Liver (tissue), 9 donors: ENCODE results near the gene IDH1. TPM values are rescaled to one million over a fixed set of nuclear protein-coding genes. Genes with fewer than 3 reads are reported as not detected.

Experiments used
- DNase-seq: peaks from one replicate; pipeline ENCODE4 v3.0.0-alpha.2; 2017; ENCODE audit warnings: low spot score
- H3K27ac ChIP-seq, 2 donors: one replicate each; pipeline ENCODE4 v1.7.0; 2013; ENCODE audit warnings: inconsistent platforms in 2 of 2, low read length in 2 of 2, control low read depth in 1 of 2, low read depth in 1 of 2, mild to moderate bottlenecking in 1 of 2
- H3K27me3 ChIP-seq, 4 donors: one replicate each; pipeline versions ENCODE4 v1.6.1 to v1.7.0; 2013; ENCODE audit warnings: low read length in 3 of 4, inconsistent platforms in 1 of 4, mild to moderate bottlenecking in 1 of 4, moderate library complexity in 1 of 4; ENCODE audit not compliant: control insufficient read depth in 4 of 4, insufficient read depth in 4 of 4
- H3K36me3 ChIP-seq, 4 donors: one replicate each; pipeline versions ENCODE4 v1.6.1 to v1.7.0; 2013; ENCODE audit warnings: low read length in 3 of 4, mild to moderate bottlenecking in 3 of 4, low read depth in 1 of 4, moderate library complexity in 1 of 4; ENCODE audit not compliant: control insufficient read depth in 4 of 4, insufficient read depth in 3 of 4
- H3K4me1 ChIP-seq, 4 donors: one replicate each; pipeline versions ENCODE4 v1.6.1 to v1.7.0; 2013; ENCODE audit warnings: low read length in 3 of 4, mild to moderate bottlenecking in 3 of 4, moderate library complexity in 1 of 4; ENCODE audit not compliant: control insufficient read depth in 4 of 4, insufficient read depth in 4 of 4
- H3K4me3 ChIP-seq, 3 donors: one replicate each; pipeline versions ENCODE4 v1.6.1 to v1.7.0; 2013; ENCODE audit warnings: low read length in 3 of 3, control low read depth in 1 of 3, low read depth in 1 of 3, mild to moderate bottlenecking in 1 of 3
- H3K9ac ChIP-seq, 2 donors: one replicate each; pipeline ENCODE4 v1.7.0; 2013; ENCODE audit warnings: low read length in 2 of 2, mild to moderate bottlenecking in 2 of 2, moderate library complexity in 2 of 2, control low read depth in 1 of 2, low read depth in 1 of 2
- H3K9me3 ChIP-seq, 4 donors: one replicate each; pipeline versions ENCODE4 v1.6.1 to v1.7.0; 2013; ENCODE audit warnings: low read length in 3 of 4; ENCODE audit not compliant: control insufficient read depth in 4 of 4
- CTCF ChIP-seq: fragments of 150-350 bp; IDR thresholded peaks from 2 replicates; pipeline ENCODE4 v1.5.1; 2017; ENCODE audit warnings: improper control_type of control experiment, low read depth, low read length; ENCODE audit not compliant: missing input control
- EGR1 ChIP-seq, 2 donors: IDR thresholded peaks; 2 replicates each; pipeline ENCODE4 v1.6.1; 2016 to 2018; ENCODE audit warnings: antibody characterized with exemption in 2 of 2, low read depth in 2 of 2
- FOXA1 ChIP-seq: IDR thresholded peaks from 2 replicates; pipeline ENCODE4 v1.6.1; 2016; ENCODE audit warnings: antibody characterized with exemption
- FOXA2 ChIP-seq: IDR thresholded peaks from 2 replicates; pipeline ENCODE4 v1.6.1; 2016; ENCODE audit warnings: antibody characterized with exemption
- GABPA ChIP-seq, 2 donors: IDR thresholded peaks in 1 of 2; conservative IDR thresholded peaks in 1 of 2; 2 replicates each; pipeline ENCODE4 v1.6.1; 2016; ENCODE audit warnings: antibody characterized with exemption in 2 of 2, mild to moderate bottlenecking in 1 of 2, moderate library complexity in 1 of 2
- HNF4A ChIP-seq, 2 donors: conservative IDR thresholded peaks; 2 replicates each; pipeline ENCODE4 v1.6.1; 2016; ENCODE audit warnings: antibody characterized with exemption in 2 of 2, mild to moderate bottlenecking in 2 of 2
- HNF4G ChIP-seq: IDR thresholded peaks from 2 replicates; pipeline ENCODE4 v1.6.1; 2016; ENCODE audit warnings: antibody characterized with exemption
- JUND ChIP-seq, 2 donors: IDR thresholded peaks; 2 replicates each; pipeline ENCODE4 v1.6.1; 2016; ENCODE audit warnings: antibody characterized with exemption in 2 of 2
- NR2F2 ChIP-seq: IDR thresholded peaks from 2 replicates; pipeline ENCODE4 v1.6.1; 2016; ENCODE audit warnings: antibody characterized with exemption
- RAD21 ChIP-seq, 2 donors: IDR thresholded peaks; 2 replicates each; pipeline ENCODE4 v1.6.1; 2016; ENCODE audit warnings: antibody characterized with exemption in 2 of 2, mild to moderate bottlenecking in 2 of 2
- RXRA ChIP-seq, 2 donors: IDR thresholded peaks; 2 replicates each; pipeline ENCODE4 v1.6.1; 2017 to 2018; ENCODE audit warnings: antibody characterized with exemption in 2 of 2, mild to moderate bottlenecking in 1 of 2
- SP1 ChIP-seq: IDR thresholded peaks from 2 replicates; pipeline ENCODE4 v1.6.1; 2018; ENCODE audit warnings: antibody characterized with exemption, mild to moderate bottlenecking
- TAF1 ChIP-seq: conservative IDR thresholded peaks from 2 replicates; pipeline ENCODE4 v1.6.1; 2016; ENCODE audit warnings: antibody characterized with exemption, mild to moderate bottlenecking
- YY1 ChIP-seq: IDR thresholded peaks from 2 replicates; pipeline ENCODE4 v1.6.1; 2016; ENCODE audit warnings: antibody characterized with exemption, mild to moderate bottlenecking
- ZBTB33 ChIP-seq: IDR thresholded peaks from 2 replicates; pipeline ENCODE4 v1.6.1; 2016; ENCODE audit warnings: antibody characterized with exemption
- WGBS: extraction: QIAGEN DNeasy Blood & Tissue Kit; methylation state at CpG from one replicate; pipeline ENCODE4 v1.1.7; 2013; 5-methylcytosine and 5-hydroxymethylcytosine counted together
- polyA plus RNA-seq, 2 donors: library from polyadenylated mRNA; stranded (reverse) in 1 of 2; unstranded in 1 of 2; fragments of 200-250 nt in 1 of 2; fragments of >200 nt in 1 of 2; fragmentation: Nextera tagmentation in 1 of 2; extraction: Ambion mirVana in 1 of 2; gene quantifications; one replicate each; pipeline versions ENCODE4 v1.2.1 to v1.2.3, GENCODE V29; 2013 to 2015
- total RNA-seq, 2 donors: library from RNA; depleted of rRNA; stranded (reverse); fragments of >200 nt; gene quantifications; one replicate each; pipeline ENCODE4 v1.2.3, GENCODE V29; 2014
- TF ChIP-seq, protein P1 (sequence below): IDR thresholded peaks from 2 replicates; pipeline ENCODE4 v1.6.1; 2016; ENCODE audit warnings: antibody characterized with exemption
- TF ChIP-seq, protein P2 (sequence below): IDR thresholded peaks from 2 replicates; pipeline ENCODE4 v1.6.1; 2016; ENCODE audit warnings: antibody characterized with exemption, mild to moderate bottlenecking
- TF ChIP-seq, protein P3 (sequence below): IDR thresholded peaks from 2 replicates; pipeline ENCODE4 v1.6.1; 2016; ENCODE audit warnings: antibody characterized with exemption
- donor health status: healthy.
- donor health status: healthy.
- donor health status: healthy.
- donor health status: healthy.
- donor health status: healthy.

The IDH1 gene
- total RNA-seq (100 to 1,000 TPM; 144 to 188 TPM), polyA plus RNA-seq (100 to 1,000 TPM; 134 to 140 TPM)

- peaks cover 0 to 3% (median under 1%) of the 10 kb centered on the region in 4 donors for H3K36me3 ChIP-seq
- no peaks in the 10 kb centered on the region for H3K27me3 ChIP-seq
- peaks cover 2 to 49% (median 41%) of the 10 kb centered on the region in 4 donors for H3K4me1 ChIP-seq
- TF ChIP-seq RAD21 (IDR thresholded peaks at IDR 0.05) = peak; percentile 85
- peak; percentile 57 for TF ChIP-seq ZBTB33
- TF ChIP-seq FOXA2 = no peak
- TF ChIP-seq TAF1 = peak; percentile 79
- peak in 1 of 2 donors; percentile 32 for TF ChIP-seq EGR1 (IDR thresholded peaks at IDR 0.05; ENCODE audit: low read depth in 2 of 2)
- TF ChIP-seq JUND (IDR thresholded peaks at IDR 0.05) = no peak
- peak in 1 of 2 donors; percentile 54 for TF ChIP-seq GABPA (IDR thresholded peaks at IDR 0.05 in 1 of 2, conservative IDR thresholded peaks at IDR 0.05 in 1 of 2)
- TF ChIP-seq FOXA1 = peak; percentile 32
- TF ChIP-seq, protein P1, sequence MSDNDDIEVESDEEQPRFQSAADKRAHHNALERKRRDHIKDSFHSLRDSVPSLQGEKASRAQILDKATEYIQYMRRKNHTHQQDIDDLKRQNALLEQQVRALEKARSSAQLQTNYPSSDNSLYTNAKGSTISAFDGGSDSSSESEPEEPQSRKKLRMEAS = peak; percentile 26
- peak; percentile 66 to 67 for TF ChIP-seq RXRA (IDR thresholded peaks at IDR 0.05)
- peak; percentile 13 for TF ChIP-seq HNF4G
- TF ChIP-seq NR2F2 = no peak
- peak; percentile 97 for TF ChIP-seq YY1
- TF ChIP-seq HNF4A (conservative IDR thresholded peaks at IDR 0.05) = peak; percentile 54 to 59
- TF ChIP-seq, protein P2, sequence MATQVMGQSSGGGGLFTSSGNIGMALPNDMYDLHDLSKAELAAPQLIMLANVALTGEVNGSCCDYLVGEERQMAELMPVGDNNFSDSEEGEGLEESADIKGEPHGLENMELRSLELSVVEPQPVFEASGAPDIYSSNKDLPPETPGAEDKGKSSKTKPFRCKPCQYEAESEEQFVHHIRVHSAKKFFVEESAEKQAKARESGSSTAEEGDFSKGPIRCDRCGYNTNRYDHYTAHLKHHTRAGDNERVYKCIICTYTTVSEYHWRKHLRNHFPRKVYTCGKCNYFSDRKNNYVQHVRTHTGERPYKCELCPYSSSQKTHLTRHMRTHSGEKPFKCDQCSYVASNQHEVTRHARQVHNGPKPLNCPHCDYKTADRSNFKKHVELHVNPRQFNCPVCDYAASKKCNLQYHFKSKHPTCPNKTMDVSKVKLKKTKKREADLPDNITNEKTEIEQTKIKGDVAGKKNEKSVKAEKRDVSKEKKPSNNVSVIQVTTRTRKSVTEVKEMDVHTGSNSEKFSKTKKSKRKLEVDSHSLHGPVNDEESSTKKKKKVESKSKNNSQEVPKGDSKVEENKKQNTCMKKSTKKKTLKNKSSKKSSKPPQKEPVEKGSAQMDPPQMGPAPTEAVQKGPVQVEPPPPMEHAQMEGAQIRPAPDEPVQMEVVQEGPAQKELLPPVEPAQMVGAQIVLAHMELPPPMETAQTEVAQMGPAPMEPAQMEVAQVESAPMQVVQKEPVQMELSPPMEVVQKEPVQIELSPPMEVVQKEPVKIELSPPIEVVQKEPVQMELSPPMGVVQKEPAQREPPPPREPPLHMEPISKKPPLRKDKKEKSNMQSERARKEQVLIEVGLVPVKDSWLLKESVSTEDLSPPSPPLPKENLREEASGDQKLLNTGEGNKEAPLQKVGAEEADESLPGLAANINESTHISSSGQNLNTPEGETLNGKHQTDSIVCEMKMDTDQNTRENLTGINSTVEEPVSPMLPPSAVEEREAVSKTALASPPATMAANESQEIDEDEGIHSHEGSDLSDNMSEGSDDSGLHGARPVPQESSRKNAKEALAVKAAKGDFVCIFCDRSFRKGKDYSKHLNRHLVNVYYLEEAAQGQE = peak; percentile 71
- TF ChIP-seq, protein P3, sequence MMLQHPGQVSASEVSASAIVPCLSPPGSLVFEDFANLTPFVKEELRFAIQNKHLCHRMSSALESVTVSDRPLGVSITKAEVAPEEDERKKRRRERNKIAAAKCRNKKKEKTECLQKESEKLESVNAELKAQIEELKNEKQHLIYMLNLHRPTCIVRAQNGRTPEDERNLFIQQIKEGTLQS = no peak
- peak; percentile 62 for TF ChIP-seq CTCF
- TF ChIP-seq SP1 = peak; percentile 80
- peak within 1 kb of the TSS; percentile 80 to 93 (median 82) for H3K4me3 ChIP-seq
- under 1% methylated on average over 48 of the region's 48 CpGs for WGBS
- peak within 1 kb of the TSS; percentile 86 for H3K27ac ChIP-seq
- no peaks in the 10 kb centered on the region for H3K9me3 ChIP-seq
- peak within 1 kb of the TSS; percentile 65 to 85 for H3K9ac ChIP-seq
- DNase-seq = peak; percentile 100
These were observed at the start of gene IDH1 for GRCh38 chr2:208254871-208255556. Gene IDH1, minus strand, starts transcription at chr2:208255071. Its CDS starts 3,520 bp downstream, at chr2:208251551.
